Cardiac muscle cell (in vitro differentiated cells and primary cell): ENCODE data around the gene KRTAP4-16. TPM values are rescaled to one million over a fixed set of nuclear protein-coding genes. Genes with fewer than 3 reads are reported as not detected.
"Not testable (repeated sequence)": the region's sequence is repeated elsewhere in the genome, so short reads cannot be mapped to it uniquely, and the experiment has no call there.

Experiments
- DNase-seq, 2 donors: peaks; one replicate each; pipeline versions ENCODE4 v3.0.0 to v3.0.0-alpha.2; 2010 to 2017; ENCODE audit warnings: low read depth in 1 of 2, low spot score in 1 of 2
- H3K27ac ChIP-seq: fragments of 200-600 bp; sonication (generic); 2 replicates; pipeline ENCODE4 v1.5.1; 2016
- H3K27me3 ChIP-seq: fragments of 200-600 bp; sonication (generic); 2 replicates; pipeline ENCODE4 v1.6.0; 2016; ENCODE audit warnings: control low read depth
- H3K36me3 ChIP-seq: fragments of 200-600 bp; sonication (generic); 2 replicates; pipeline ENCODE4 v1.5.1; 2016; ENCODE audit warnings: control low read depth
- H3K4me1 ChIP-seq: fragments of 200-600 bp; sonication (generic); 2 replicates; pipeline ENCODE4 v1.8.1; 2017; ENCODE audit warnings: low read depth, mild to moderate bottlenecking, mixed run types
- H3K4me3 ChIP-seq: fragments of 200-600 bp; sonication (generic); 2 replicates; pipeline ENCODE4 v1.5.1; 2016; ENCODE audit warnings: mild to moderate bottlenecking
- H3K9me3 ChIP-seq: fragments of 200-600 bp; sonication (generic); 2 replicates; pipeline ENCODE4 v1.5.1; 2017; ENCODE audit warnings: low read depth, mild to moderate bottlenecking, control low read depth
- polyA plus RNA-seq: library from polyadenylated mRNA; unstranded; fragments of >200 nt; fragmentation: Nextera tagmentation; extraction: Ambion mirVana; gene quantifications from 2 replicates; pipeline ENCODE4 v1.2.1, GENCODE V29; 2016
- total RNA-seq: library from RNA; depleted of rRNA; stranded (reverse); fragments of >200 nt; gene quantifications from 2 replicates; pipeline ENCODE4 v1.2.3, GENCODE V29; 2016
- TF ChIP-seq, protein P1 (sequence below): IDR thresholded peaks from 2 replicates; pipeline ENCODE4 v1.5.1; 2012; ENCODE audit warnings: low read depth, mild to moderate bottlenecking, low read length

KRTAP4-16 gene
- total and polyA plus RNA-seq, 2 experiments from 2014 or later = not detected

DNA sequence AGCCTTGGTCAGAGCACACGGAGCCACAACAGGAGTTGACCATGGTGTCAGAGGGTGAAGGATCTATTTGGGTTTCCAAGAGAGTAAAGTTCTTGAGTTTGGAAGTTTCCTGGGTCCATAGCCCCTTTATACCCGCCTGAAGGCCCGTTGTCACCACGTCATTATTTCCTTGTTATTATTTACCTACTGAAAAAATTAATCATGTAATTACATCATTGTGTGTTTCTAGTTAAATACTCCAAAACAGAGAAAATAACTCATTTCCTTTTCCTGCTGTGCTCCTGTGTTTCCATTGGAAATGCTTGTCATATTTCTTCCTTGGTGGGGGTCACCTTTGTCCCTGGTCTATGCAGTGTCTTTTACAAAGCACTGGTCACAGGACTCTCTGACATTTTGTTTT, 4.0 kb downstream of the KRTAP4-16 start, which contains the start of gene KRTAP4-8:
Gene KRTAP4-8 (minus strand): TSS at position 101 of the 400 bp plus-strand sequence. CDS start 58 bp downstream, at position 43.
- no peak within 1 kb of the TSS for H3K27ac ChIP-seq
- TF ChIP-seq, protein P1, sequence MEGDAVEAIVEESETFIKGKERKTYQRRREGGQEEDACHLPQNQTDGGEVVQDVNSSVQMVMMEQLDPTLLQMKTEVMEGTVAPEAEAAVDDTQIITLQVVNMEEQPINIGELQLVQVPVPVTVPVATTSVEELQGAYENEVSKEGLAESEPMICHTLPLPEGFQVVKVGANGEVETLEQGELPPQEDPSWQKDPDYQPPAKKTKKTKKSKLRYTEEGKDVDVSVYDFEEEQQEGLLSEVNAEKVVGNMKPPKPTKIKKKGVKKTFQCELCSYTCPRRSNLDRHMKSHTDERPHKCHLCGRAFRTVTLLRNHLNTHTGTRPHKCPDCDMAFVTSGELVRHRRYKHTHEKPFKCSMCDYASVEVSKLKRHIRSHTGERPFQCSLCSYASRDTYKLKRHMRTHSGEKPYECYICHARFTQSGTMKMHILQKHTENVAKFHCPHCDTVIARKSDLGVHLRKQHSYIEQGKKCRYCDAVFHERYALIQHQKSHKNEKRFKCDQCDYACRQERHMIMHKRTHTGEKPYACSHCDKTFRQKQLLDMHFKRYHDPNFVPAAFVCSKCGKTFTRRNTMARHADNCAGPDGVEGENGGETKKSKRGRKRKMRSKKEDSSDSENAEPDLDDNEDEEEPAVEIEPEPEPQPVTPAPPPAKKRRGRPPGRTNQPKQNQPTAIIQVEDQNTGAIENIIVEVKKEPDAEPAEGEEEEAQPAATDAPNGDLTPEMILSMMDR = no peak
- no peak for DNase-seq
- H3K4me1 ChIP-seq = no peaks in the 10 kb centered on the region
- H3K4me3 ChIP-seq = no peak within 1 kb of the TSS
- H3K36me3 ChIP-seq = no peaks in the 10 kb centered on the region
- H3K9me3 ChIP-seq = no peaks in the 10 kb centered on the region
- no peaks in the 10 kb centered on the region for H3K27me3 ChIP-seq

DNA sequence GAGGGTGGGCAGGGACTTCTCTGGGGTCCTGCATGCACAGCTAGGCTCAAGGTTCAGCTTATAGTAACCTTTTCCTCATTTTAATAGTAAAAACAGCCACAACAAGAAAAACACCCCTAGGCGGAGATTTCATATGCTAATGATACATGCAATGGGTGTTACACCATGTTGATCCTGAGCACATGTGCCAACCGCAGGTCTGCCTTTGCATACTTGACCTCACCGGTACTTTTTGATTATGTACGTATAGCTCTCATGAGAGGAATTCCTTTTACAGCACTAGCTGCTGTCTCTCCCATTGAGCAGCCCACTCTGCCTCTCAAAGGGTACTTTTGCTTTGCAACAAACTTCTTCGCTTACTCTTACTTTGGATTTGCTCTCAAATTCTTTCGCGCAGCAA, 6.0 kb downstream of the KRTAP4-16 start:
- Histone ChIP-seq H3K36me3 (no peaks in the 10 kb centered on the region), H3K27me3 (no peaks in the 10 kb centered on the region), H3K9me3 (no peaks in the 10 kb centered on the region), H3K4me1 (no peaks in the 10 kb centered on the region), H3K27ac (no peak overlapping the region), H3K4me3 (no peak overlapping the region)
- TF ChIP-seq, protein P1 = no peak
- DNase-seq = no peak

DNA sequence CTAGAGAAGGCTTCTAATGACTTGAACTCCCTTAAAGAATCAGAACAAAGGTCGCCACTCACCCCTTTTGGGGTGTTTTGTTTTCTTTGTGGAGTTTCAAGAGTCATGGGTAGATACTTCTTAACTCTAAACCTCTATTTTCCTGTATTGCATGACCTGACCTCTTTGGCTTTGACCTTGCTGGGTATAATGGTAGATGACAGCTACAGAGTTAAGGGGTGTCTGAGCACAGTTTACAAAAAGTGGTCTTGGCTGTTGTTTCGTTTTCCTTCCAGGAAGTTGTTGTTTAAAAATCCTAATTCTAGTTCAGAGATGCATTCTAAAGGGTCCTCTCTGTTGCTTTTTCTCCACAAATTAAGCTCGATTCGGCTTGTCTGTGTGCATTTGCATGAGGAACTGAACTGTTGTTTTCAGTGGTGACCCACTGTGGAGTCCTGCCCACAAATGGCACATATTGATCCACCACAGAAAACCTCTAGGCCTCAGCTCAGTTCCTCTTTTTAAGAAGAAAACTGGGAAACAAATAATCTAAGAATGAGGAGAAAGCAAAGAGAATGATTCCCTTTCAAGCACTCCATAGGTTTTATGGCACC, 13.2 kb downstream of the KRTAP4-16 start:
- not testable (repeated sequence) for DNase-seq, H3K27me3 ChIP-seq, H3K36me3 ChIP-seq, H3K27ac ChIP-seq, H3K4me1 ChIP-seq, H3K4me3 ChIP-seq, H3K9me3 ChIP-seq

DNA sequence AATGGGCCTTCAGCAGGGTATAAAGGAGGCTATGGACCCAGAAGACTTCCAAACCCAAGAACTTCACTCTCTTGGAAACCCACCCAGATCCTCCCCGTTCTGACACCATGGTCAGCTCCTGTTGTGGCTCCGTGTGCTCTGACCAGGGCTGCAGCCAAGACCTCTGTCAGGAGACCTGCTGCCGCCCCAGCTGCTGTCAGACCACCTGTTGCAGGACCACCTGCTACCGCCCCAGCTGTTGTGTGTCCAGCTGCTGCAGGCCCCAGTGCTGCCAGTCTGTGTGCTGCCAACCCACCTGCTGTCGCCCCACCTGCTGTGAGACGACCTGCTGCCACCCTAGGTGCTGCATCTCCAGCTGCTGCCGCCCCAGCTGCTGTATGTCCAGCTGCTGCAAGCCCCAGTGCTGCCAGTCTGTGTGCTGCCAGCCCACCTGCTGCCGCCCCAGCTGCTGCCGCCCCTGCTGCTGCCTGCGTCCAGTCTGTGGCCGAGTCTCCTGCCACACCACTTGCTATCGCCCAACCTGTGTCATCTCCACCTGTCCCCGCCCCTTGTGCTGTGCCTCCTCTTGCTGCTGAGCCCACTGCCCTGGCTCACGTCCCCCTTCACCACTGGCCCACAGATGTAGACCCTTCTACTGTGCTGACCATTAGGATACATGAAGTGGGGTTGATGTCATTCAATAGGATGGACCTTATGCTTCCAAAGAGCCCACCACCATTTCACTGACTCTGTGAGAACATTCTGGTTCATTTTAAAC, 17.7 kb downstream of the KRTAP4-16 start, which contains the start of gene KRTAP4-7:
Gene KRTAP4-7 (plus strand): TSS at position 51 of the 757 bp plus-strand sequence. CDS start 57 bp downstream, at position 108.
- not testable (repeated sequence) for H3K9me3 ChIP-seq, H3K27me3 ChIP-seq, H3K4me1 ChIP-seq, DNase-seq, H3K4me3 ChIP-seq, H3K36me3 ChIP-seq, H3K27ac ChIP-seq

DNA sequence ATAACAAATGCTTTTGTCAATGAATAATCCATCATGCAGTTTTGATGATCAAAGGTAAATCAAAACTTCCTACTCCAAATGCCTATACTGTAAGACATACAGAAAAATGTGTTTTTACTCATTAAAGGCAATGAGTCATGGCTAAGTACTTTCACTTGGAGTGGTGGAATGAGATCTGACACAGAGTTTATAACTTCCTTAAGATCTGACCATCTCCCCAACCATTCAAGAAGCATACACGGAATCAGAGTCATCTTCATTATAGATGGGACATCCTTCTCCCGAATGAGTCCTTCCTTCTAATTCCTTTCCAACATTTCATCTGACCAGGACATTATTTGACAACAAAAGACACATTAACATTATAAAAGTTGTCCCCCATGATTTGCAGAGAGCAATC, 18.6 kb downstream of the KRTAP4-16 start:
- not testable (repeated sequence) for H3K27ac ChIP-seq, H3K4me1 ChIP-seq, H3K36me3 ChIP-seq, H3K4me3 ChIP-seq, DNase-seq, H3K27me3 ChIP-seq, H3K9me3 ChIP-seq

DNA sequence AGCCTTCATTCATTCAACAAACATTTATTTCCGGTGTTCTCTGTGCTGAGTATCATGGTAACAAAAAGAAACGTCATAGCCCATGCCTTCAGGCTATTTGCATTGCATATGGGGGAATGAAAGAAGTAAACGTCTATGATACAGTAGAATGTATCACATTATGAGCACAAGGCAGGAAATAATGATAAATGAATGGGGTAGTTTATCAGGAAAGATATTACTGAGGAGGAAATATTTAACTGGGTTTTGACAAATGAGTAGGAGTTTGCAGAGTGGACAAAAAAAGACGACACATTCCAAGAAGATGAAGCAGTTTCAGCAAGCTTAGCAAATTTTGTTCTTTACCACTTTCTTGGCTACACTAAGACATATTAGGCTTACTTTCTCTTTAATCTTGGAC, 19.4 kb downstream of the KRTAP4-16 start:
- H3K4me3 ChIP-seq = no peak overlapping the region
- no peaks in the 10 kb centered on the region for H3K4me1 ChIP-seq
- H3K27ac ChIP-seq = no peak overlapping the region
- H3K27me3 ChIP-seq = no peaks in the 10 kb centered on the region
- TF ChIP-seq, protein P1 = no peak
- no peak for DNase-seq
- no peaks in the 10 kb centered on the region for H3K36me3 ChIP-seq
- peaks cover 3% of the 10 kb centered on the region for H3K9me3 ChIP-seq

DNA sequence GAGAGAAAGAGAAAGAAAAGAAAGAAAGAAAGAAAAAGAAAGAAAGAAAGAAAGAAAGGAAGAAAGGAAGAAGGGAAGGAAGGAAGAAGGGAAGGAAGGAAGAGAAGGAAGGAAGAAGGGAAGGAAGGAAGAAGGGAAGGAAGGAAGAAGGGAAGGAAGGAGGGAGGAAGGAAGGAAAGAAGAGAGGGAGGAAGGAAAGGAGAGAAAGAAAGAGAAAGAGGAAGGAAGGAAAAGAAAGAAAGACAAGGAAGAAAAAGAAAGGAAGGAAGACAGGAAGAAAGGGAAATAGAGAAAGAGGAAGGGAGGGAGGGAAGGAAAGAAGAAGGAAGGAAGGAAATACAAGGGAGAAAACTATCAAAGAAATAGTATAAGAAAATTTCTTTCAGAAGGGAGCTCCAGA, 25.2 kb downstream of the KRTAP4-16 start:
- H3K4me1 ChIP-seq = no peaks in the 10 kb centered on the region
- no peak overlapping the region for H3K4me3 ChIP-seq
- peaks cover 3% of the 10 kb centered on the region for H3K27me3 ChIP-seq
- no peak for DNase-seq
- peaks cover 3% of the 10 kb centered on the region for H3K9me3 ChIP-seq
- no peaks in the 10 kb centered on the region for H3K36me3 ChIP-seq
- TF ChIP-seq, protein P1 = no peak
- no peak overlapping the region for H3K27ac ChIP-seq
